ENCODE measurements around the gene GALNT10. TPM values are rescaled to one million over a fixed set of nuclear protein-coding genes. Genes with fewer than 3 reads are reported as not detected.

GALNT10 gene
- total and polyA plus RNA-seq, 8 donors, result 5.3 to 76.4 (median 27.4) TPM

- intact Hi-C loops (cut with DNase I; ENCODE audit: low total_unique reads), result loop anchor here (5.0 kb wide), 2 partner anchors 223 to 328 kb away; no protein-coding TSS in a partner anchor
- Histone ChIP-seq H3K9me3 (no peaks in the 10 kb centered on the region), H3K27me3 (no peaks in the 10 kb centered on the region), H3K27ac (no peak overlapping the region), H3K36me3 (peaks cover 0 to 21% (median 6%) of the 10 kb centered on the region in 4 donors), H3K4me1 (peaks cover 10 to 28% (median 19%) of the 10 kb centered on the region in 4 donors), H3K4me3 (no peak overlapping the region)
- TF ChIP-seq CTCF (IDR thresholded peaks at IDR 0.05), result no peak
- TF ChIP-seq POLR2A (IDR thresholded peaks at IDR 0.05), result no peak
- TF ChIP-seq POLR2AphosphoS5 (IDR thresholded peaks at IDR 0.05), result no peak
- no peak for TF ChIP-seq EP300 (IDR thresholded peaks at IDR 0.05)
- 75 to 85% (median 81%) methylated on average over 3 of the region's 3 CpGs for WGBS, 5 donors
- DNase-seq, result no peak
Observed at GRCh38 chr5:154400678-154401077, 210.1 kb downstream of the GALNT10 start.

GRCh38 chr5:154401355-154401754, 210.8 kb downstream of the GALNT10 start:
- Histone ChIP-seq H3K4me3 (no peak overlapping the region), H3K9me3 (no peaks in the 10 kb centered on the region), H3K4me1 (peaks cover 10 to 28% (median 20%) of the 10 kb centered on the region in 4 donors), H3K36me3 (peaks cover 0 to 21% (median 6%) of the 10 kb centered on the region in 4 donors), H3K27ac (no peak overlapping the region), H3K27me3 (no peaks in the 10 kb centered on the region)
- WGBS, 5 donors, result 84 to 88% (median 86%) methylated on average over 5 of the region's 5 CpGs
- TF ChIP-seq POLR2A (IDR thresholded peaks at IDR 0.05), result no peak
- no peak for TF ChIP-seq EP300 (IDR thresholded peaks at IDR 0.05)
- TF ChIP-seq POLR2AphosphoS5 (IDR thresholded peaks at IDR 0.05), result no peak
- no peak for TF ChIP-seq CTCF (IDR thresholded peaks at IDR 0.05)
- intact Hi-C loops (cut with DNase I; ENCODE audit: low total_unique reads), result loop anchor here (5.0 kb wide), 2 partner anchors 224 to 329 kb away; no protein-coding TSS in a partner anchor
- no peak for DNase-seq

GRCh38 chr5:154401931-154402330, 211.4 kb downstream of the GALNT10 start:
- WGBS, 5 donors, result 95 to 98% (median 97%) methylated on average over 9 of the region's 9 CpGs

GRCh38 chr5:154402611-154403010, 212.1 kb downstream of the GALNT10 start:
- intact Hi-C loops (cut with DNase I; ENCODE audit: low total_unique reads), result loop anchor here (5.0 kb wide), 2 partner anchors 225 to 330 kb away; no protein-coding TSS in a partner anchor
- no peaks in the 10 kb centered on the region for H3K9me3 ChIP-seq
- no peak overlapping the region for H3K4me3 ChIP-seq
- H3K36me3 ChIP-seq, result peaks cover 0 to 21% (median 6%) of the 10 kb centered on the region in 4 donors
- no peak for DNase-seq
- H3K4me1 ChIP-seq, result peaks cover 10 to 23% (median 16%) of the 10 kb centered on the region in 4 donors
- WGBS, 5 donors, result 89 to 95% (median 92%) methylated on average over 9 to 10 of the region's 10 CpGs
- H3K27me3 ChIP-seq, result no peaks in the 10 kb centered on the region
- TF ChIP-seq EP300 (IDR thresholded peaks at IDR 0.05) (no peak), POLR2AphosphoS5 (IDR thresholded peaks at IDR 0.05) (no peak), POLR2A (IDR thresholded peaks at IDR 0.05) (no peak), CTCF (IDR thresholded peaks at IDR 0.05) (no peak)
- H3K27ac ChIP-seq, result no peak overlapping the region

More at GRCh38 chr5:154401931-154402330, 211.4 kb downstream of the GALNT10 start:
- H3K9me3 ChIP-seq, result no peaks in the 10 kb centered on the region
- no peak overlapping the region for H3K4me3 ChIP-seq
- H3K27me3 ChIP-seq, result no peaks in the 10 kb centered on the region
- peaks cover 0 to 21% (median 6%) of the 10 kb centered on the region in 4 donors for H3K36me3 ChIP-seq
- no peak for DNase-seq
- TF ChIP-seq CTCF (IDR thresholded peaks at IDR 0.05), result no peak
- no peak for TF ChIP-seq POLR2AphosphoS5 (IDR thresholded peaks at IDR 0.05)
- no peak for TF ChIP-seq POLR2A (IDR thresholded peaks at IDR 0.05)
- TF ChIP-seq EP300 (IDR thresholded peaks at IDR 0.05), result no peak
- intact Hi-C loops (cut with DNase I; ENCODE audit: low total_unique reads), result loop anchor here (5.0 kb wide), 2 partner anchors 225 to 330 kb away; no protein-coding TSS in a partner anchor
- no peak overlapping the region for H3K27ac ChIP-seq
- peaks cover 10 to 28% (median 20%) of the 10 kb centered on the region in 4 donors for H3K4me1 ChIP-seq

All from stomach (tissue), 9 donors.